Rectal smooth muscle tissue (tissue), 1 donor: ENCODE results near the gene EYS.

Source experiments
- H3K27ac ChIP-seq: one replicate; pipeline ENCODE4 v1.7.0; 2013; ENCODE audit warnings: low read depth, low read length, inconsistent platforms
- H3K27me3 ChIP-seq: one replicate; pipeline ENCODE4 v1.7.0; 2013; ENCODE audit warnings: low read length; ENCODE audit not compliant: control insufficient read depth, insufficient read depth
- H3K36me3 ChIP-seq: one replicate; pipeline ENCODE4 v1.7.0; 2013; ENCODE audit warnings: low read length; ENCODE audit not compliant: control insufficient read depth, insufficient read depth
- H3K4me1 ChIP-seq: one replicate; pipeline ENCODE4 v1.7.0; 2013; ENCODE audit warnings: low read length; ENCODE audit not compliant: control insufficient read depth, insufficient read depth
- H3K4me3 ChIP-seq: one replicate; pipeline ENCODE4 v1.7.0; 2013; ENCODE audit warnings: low read length
- H3K9ac ChIP-seq: one replicate; pipeline ENCODE4 v1.7.0; 2013; ENCODE audit warnings: low read length

EYS gene

DNA sequence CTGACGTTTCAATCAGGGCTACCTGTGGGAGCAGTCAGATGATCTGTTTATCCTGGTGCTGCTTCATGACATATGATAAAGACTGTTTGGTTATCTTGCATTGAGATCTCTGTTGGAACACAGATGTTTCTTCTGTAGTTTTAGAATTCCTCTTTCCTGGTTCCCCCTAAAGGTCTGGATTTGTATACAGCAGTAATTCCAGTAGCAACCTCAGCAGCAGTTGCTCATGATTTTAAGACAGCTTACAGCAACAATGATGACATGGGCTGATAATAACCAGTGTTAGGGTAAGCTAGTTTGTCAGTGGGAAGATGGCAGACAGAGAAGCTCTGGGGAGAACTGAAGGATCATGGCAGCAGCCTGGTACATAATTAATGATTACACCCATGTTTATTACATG, 1632.0 kb downstream of the EYS start:
- no peaks in the 10 kb centered on the region for H3K36me3 ChIP-seq
- no peaks in the 10 kb centered on the region for H3K27me3 ChIP-seq
- no peak overlapping the region for H3K9ac ChIP-seq
- no peak overlapping the region for H3K27ac ChIP-seq
- H3K4me3 ChIP-seq = no peak overlapping the region
- H3K4me1 ChIP-seq = no peaks in the 10 kb centered on the region

DNA sequence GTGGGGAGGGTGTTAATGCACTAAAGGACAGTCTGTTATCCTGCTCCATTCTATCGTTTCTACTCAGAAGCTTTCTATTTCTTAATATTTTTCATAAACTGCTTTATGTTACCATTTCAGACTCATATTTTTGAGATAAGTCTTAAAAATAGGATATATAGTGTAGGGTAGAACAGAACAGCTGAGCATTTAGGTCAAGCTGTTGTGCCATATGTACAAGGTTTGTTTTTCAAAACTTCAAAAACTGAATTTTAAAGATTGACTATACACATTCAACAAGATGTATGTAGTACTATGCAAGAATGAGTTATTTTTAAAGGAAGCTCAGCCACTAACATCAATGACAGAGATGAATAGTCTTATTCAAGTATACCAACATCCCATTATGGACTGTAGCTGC, 1634.3 kb downstream of the EYS start:
- H3K27ac ChIP-seq = no peak overlapping the region
- no peaks in the 10 kb centered on the region for H3K4me1 ChIP-seq
- no peaks in the 10 kb centered on the region for H3K27me3 ChIP-seq
- H3K36me3 ChIP-seq = no peaks in the 10 kb centered on the region
- no peak overlapping the region for H3K4me3 ChIP-seq
- no peak overlapping the region for H3K9ac ChIP-seq

DNA sequence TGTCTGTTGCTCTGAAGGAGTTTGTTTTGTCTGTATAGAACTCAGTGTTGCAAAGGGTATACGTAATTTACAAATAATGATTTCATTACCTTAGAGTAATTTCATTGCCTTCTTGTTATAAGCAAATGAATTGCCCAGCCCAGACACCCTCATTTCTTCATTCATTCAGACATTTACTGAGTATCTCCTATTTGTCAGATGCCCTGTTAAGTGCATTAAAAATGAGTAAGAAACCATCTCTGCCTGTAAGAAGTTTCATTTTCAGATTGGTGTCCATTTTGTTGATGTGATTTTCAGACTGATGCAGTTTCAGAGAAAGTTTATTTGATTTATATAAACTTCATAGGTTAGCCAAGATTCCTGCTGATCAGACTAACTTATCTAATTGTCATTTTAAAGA, 1642.1 kb downstream of the EYS start:
- H3K9ac ChIP-seq = no peak overlapping the region
- no peak overlapping the region for H3K27ac ChIP-seq
- no peak overlapping the region for H3K4me3 ChIP-seq
- no peaks in the 10 kb centered on the region for H3K36me3 ChIP-seq
- no peaks in the 10 kb centered on the region for H3K4me1 ChIP-seq
- H3K27me3 ChIP-seq = no peaks in the 10 kb centered on the region

DNA sequence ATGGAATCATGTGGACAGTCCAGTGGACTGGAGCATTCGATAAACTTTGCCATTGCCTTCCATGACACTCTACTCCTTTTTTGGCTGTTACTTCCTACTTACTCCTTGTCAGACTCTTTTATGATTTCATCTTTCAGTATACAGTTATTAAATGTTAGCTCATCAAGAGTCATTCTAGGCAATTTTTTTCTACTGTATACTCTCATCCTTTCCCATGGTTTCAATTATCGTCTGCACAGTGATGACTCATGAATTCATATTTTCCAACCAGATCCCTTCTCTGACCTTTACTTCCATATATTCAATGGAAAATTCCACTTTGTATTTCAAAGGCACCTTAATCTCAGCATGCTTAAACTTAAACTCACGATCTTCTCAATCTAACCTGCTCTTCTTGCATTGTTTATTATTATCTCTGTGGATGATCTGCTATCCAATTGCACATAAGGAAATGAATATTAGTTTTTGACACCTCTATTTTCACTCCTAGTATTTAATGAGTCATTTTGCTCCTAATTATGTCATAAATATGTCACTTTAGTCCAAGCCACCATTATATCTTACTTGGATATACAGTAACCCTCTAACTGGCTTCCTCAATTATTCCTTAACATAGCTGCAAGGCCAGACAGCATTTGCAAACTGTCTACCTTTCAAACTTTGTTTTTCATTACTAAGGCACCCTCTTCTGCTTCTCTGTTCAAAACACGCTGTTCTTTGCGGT, 1643.9 kb downstream of the EYS start:
- H3K27ac ChIP-seq = no peak overlapping the region
- no peaks in the 10 kb centered on the region for H3K4me1 ChIP-seq
- H3K4me3 ChIP-seq = no peak overlapping the region
- H3K9ac ChIP-seq = no peak overlapping the region
- H3K27me3 ChIP-seq = no peaks in the 10 kb centered on the region
- H3K36me3 ChIP-seq = no peaks in the 10 kb centered on the region

DNA sequence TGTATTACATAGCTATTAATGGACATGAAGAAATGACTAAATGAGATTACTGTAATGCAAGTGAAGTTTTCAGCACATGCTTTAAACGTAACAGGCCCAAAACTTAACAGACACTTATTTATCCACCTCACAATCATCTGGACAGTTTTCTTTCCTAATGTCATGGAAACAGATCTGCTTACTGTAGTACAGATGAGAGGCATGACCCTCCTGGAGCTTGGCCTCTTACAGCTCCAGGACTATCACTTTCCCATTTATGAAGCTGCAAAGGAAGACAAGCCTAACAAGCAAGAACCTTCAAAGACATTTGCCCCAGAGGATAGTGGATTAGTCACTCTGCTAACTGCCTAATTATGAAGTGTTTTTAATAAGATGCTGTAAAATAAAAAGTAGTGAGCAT, 1652.2 kb downstream of the EYS start:
- H3K9ac ChIP-seq = no peak overlapping the region
- no peak overlapping the region for H3K27ac ChIP-seq
- no peak overlapping the region for H3K4me3 ChIP-seq
- H3K36me3 ChIP-seq = no peaks in the 10 kb centered on the region
- no peaks in the 10 kb centered on the region for H3K4me1 ChIP-seq
- H3K27me3 ChIP-seq = no peaks in the 10 kb centered on the region

DNA sequence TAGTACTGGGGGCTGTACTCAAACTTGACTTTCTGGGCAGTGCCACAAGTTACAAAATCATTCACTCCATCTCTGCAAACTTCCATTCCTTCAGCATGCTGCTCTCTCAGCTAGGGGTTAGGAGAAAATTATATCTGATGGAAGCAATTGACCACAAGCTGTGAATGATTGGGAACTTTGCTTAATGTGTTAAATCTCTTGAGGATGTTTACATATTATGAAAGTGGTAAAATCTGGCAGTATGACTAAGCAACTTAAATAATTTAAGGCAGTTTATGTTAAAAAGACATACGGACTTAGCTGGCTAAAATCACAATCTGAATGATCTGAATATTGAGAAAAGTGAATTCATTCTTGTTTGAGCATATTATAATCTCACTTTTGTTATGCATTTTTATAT, 1656.4 kb downstream of the EYS start:
- Histone ChIP-seq H3K9ac (no peak overlapping the region), H3K4me1 (no peaks in the 10 kb centered on the region), H3K27ac (no peak overlapping the region)

DNA sequence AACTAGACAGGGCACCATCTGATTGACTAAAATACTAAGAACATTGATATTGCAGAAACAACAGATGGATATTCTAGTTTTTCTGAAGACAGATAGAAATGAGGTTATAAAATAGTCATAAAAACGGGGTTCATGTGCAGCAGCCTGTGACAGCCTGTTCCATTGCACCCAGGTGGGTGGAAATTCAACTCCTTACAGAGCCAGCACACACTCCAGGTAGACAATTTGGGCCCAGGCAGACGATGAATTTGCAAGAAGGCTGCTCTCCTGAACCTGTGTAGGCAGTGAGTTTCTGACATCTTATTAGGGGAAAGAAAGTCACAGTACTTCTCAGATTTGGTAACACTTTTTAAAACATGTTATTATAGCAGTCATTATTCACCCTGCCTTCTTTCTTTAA, 1657.3 kb downstream of the EYS start:
- no peak overlapping the region for H3K27ac ChIP-seq
- H3K27me3 ChIP-seq = no peaks in the 10 kb centered on the region
- no peaks in the 10 kb centered on the region for H3K4me1 ChIP-seq
- H3K36me3 ChIP-seq = no peaks in the 10 kb centered on the region
- no peak overlapping the region for H3K9ac ChIP-seq
- no peak overlapping the region for H3K4me3 ChIP-seq

More for the DNA sequence above, 1656.4 kb downstream of the EYS start:
- Histone ChIP-seq H3K27me3 (no peaks in the 10 kb centered on the region), H3K4me3 (no peak overlapping the region), H3K36me3 (no peaks in the 10 kb centered on the region)

DNA sequence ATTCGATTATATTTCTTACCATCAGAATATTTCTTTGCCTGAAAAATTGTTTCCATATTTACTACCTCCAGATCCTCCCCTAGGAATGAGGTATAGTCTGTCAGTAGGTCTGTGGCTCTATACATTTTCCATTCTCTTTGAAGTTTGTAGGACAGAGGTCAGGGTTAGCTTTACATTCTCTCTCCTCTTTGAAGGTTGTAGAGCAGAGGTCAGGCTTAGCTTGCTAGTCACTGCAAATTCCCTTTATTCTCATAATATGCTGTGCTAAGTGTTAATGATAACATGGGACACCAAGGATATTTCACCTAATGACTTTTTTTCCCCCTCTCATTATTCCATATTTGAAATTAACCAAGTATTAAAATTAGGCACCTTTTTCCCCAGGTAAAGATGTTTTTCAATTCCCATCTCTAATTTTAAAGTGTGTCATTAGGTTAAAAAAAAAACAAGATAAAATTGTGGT, 1660.2 kb downstream of the EYS start:
- no peak overlapping the region for H3K4me3 ChIP-seq
- H3K9ac ChIP-seq = no peak overlapping the region
- no peaks in the 10 kb centered on the region for H3K36me3 ChIP-seq
- no peak overlapping the region for H3K27ac ChIP-seq
- no peaks in the 10 kb centered on the region for H3K4me1 ChIP-seq
- no peaks in the 10 kb centered on the region for H3K27me3 ChIP-seq

DNA sequence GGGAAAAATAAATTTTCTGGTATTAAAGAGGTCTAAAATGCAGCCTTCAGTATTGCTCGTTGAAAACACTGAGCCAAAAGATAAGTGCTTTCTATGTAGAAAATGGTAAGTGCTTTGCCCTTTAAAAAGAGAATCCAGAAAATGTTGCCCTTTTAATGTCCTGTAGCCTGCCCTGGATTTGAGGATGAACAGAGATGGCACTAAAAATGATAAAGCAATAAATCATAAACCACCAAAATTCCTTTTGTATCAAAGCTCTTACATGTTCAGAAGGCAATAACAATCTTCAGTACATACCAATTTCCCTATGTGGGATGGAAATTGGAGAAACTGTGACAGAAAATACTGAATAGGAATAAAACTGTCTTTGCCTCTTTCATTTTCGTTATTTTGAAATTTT, 1665.7 kb downstream of the EYS start:
- Histone ChIP-seq H3K36me3 (no peaks in the 10 kb centered on the region), H3K9ac (no peak overlapping the region), H3K27me3 (no peaks in the 10 kb centered on the region), H3K27ac (no peak overlapping the region), H3K4me3 (no peak overlapping the region), H3K4me1 (peaks cover 3% of the 10 kb centered on the region)

DNA sequence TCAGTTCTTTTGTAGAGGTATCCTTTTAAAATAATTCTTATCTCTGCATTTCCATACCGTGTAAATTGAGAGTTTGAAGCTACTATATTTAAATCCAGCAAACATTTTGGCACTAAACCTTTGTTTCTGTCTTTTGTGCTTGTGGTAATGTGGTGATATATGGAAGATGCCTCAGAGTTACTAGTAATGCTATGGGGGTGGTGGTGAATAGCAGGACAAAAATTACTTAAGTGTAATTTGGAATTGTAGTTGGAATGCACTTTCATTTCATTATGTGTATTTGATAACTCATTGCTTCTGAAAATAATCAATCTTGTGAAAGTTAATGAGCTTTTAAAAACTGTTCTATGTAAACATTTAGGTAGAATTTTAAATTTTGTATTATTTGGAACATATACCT, 1666.9 kb downstream of the EYS start:
- no peaks in the 10 kb centered on the region for H3K27me3 ChIP-seq
- H3K9ac ChIP-seq = no peak overlapping the region
- no peaks in the 10 kb centered on the region for H3K36me3 ChIP-seq
- H3K4me3 ChIP-seq = no peak overlapping the region
- H3K4me1 ChIP-seq = peaks cover 3% of the 10 kb centered on the region
- no peak overlapping the region for H3K27ac ChIP-seq

DNA sequence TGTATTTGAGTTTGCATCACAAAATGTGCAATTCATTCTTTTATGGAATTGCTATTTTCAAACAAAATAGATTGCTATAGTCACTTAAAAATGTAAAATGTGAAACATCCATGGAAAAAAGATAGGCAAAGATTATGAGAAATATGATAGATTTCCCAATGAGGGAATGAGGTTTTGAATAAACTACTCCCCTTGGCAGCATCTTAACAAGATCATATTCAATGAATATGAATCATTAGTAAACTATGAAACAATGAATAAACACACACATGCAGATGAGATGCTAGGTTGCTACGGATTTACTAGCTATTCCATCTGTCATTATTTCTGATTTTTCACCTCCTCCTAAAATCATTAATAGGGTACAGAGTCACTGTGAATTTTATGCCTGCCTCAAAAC, 1669.6 kb downstream of the EYS start:
- no peaks in the 10 kb centered on the region for H3K36me3 ChIP-seq
- H3K4me3 ChIP-seq = no peak overlapping the region
- H3K9ac ChIP-seq = no peak overlapping the region
- H3K27ac ChIP-seq = no peak overlapping the region
- no peaks in the 10 kb centered on the region for H3K27me3 ChIP-seq
- H3K4me1 ChIP-seq = peaks cover 5% of the 10 kb centered on the region

DNA sequence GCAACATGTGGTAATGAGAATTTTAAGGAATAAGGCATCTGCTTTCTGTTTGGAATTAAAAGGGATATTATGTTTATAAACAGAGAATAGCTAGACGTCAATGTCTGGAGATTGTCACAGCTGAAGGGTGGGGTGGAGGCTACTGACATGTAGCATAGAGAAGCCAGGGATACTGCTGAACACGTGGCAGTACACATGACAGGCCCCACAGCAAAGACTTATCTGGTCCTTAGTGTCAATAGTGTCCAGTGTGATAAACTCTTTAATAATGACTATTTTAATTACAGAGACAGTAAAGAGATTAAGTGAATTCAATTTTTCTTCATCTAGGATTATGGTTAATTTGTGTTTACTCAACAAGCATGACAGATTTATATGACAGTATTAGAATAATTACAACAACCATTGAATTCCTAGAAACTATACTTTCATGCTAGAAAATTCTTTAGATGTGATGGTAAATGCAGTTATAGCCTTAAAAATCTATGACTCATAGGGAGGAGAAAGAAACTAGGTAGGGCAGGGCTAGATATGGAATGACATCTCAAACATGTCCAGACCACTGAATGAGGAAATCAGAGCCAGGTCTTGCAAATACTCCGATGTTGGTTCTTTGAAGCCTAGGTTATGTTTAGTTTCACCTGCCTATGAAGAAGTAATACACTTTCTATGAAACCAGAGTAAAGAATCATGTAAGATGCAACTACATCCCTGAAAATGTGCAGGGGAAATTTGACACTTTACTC, 1671.9 kb downstream of the EYS start:
- Histone ChIP-seq H3K36me3 (no peaks in the 10 kb centered on the region), H3K9ac (no peak overlapping the region), H3K4me1 (peaks cover 4% of the 10 kb centered on the region), H3K27me3 (no peaks in the 10 kb centered on the region), H3K4me3 (no peak overlapping the region), H3K27ac (no peak overlapping the region)

DNA sequence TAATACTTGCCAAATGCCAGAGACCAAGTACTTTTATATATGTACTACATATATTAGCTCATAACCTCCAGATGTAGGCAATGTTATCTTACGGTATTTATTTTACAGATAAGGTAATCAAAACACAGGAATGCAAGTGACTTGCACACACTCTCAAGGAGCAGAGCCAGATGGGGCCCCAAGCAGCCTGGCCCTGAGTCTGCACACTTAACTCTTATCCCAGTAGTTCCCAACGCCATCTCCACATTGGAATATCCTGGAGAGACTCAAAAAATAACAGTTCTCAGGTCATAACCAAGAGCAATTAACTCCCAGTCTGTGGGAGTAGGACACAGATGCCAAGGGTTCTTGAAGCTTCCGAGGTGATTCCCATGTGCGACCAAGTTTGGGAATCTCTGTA, 1672.7 kb downstream of the EYS start:
- H3K9ac ChIP-seq = no peak overlapping the region
- no peaks in the 10 kb centered on the region for H3K36me3 ChIP-seq
- no peak overlapping the region for H3K27ac ChIP-seq
- H3K4me3 ChIP-seq = no peak overlapping the region
- H3K27me3 ChIP-seq = no peaks in the 10 kb centered on the region
- H3K4me1 ChIP-seq = peaks cover 2% of the 10 kb centered on the region
